HG03571 (cell line): Measurements from ENCODE around the gene HLA-F.

ENCODE experiments used
- ATAC-seq: cut with Tn5 transposase; IDR thresholded peaks from one replicate; pipeline ENCODE4 v1.9.1; 2021; ENCODE audit not compliant: unreplicated experiment

The HLA-F gene

GRCh38 chr6:29759457-29759856 is 36.2 kb downstream of the HLA-F start:
- ATAC-seq: no peak

GRCh38 chr6:29760328-29760727 is 37.1 kb downstream of the HLA-F start:
- no peak for ATAC-seq

GRCh38 chr6:29762051-29762450 is 38.8 kb downstream of the HLA-F start:
- no peak for ATAC-seq

GRCh38 chr6:29762781-29763214 is 39.6 kb downstream of the HLA-F start:
- no peak for ATAC-seq

- ATAC-seq: no peak
Observed at GRCh38 chr6:29763491-29764289, 40.5 kb downstream of the HLA-F start.

GRCh38 chr6:29764422-29765196 is 41.4 kb downstream of the HLA-F start:
- no peak for ATAC-seq

- no peak for ATAC-seq
Observed at GRCh38 chr6:29769336-29769735, 46.1 kb downstream of the HLA-F start.

- no peak for ATAC-seq
Observed at GRCh38 chr6:29770306-29770705, 47.1 kb downstream of the HLA-F start.

GRCh38 chr6:29776684-29777083 is 53.5 kb downstream of the HLA-F start:
- ATAC-seq: no peak
